Liver (tissue), 9 donors: ENCODE results near the gene CNKSR3. TPM values are rescaled to one million over a fixed set of nuclear protein-coding genes. Genes with fewer than 3 reads are reported as not detected.
A peak's percentile ranks its signal among the peaks of the same experiment; 100 is the strongest.

ENCODE experiments used
- DNase-seq: peaks from one replicate; pipeline ENCODE4 v3.0.0-alpha.2; 2017; ENCODE audit warnings: low spot score
- H3K27ac ChIP-seq, 2 donors: one replicate each; pipeline ENCODE4 v1.7.0; 2013; ENCODE audit warnings: inconsistent platforms in 2 of 2, low read length in 2 of 2, control low read depth in 1 of 2, low read depth in 1 of 2, mild to moderate bottlenecking in 1 of 2
- H3K27me3 ChIP-seq, 4 donors: one replicate each; pipeline versions ENCODE4 v1.6.1 to v1.7.0; 2013; ENCODE audit warnings: low read length in 3 of 4, inconsistent platforms in 1 of 4, mild to moderate bottlenecking in 1 of 4, moderate library complexity in 1 of 4; ENCODE audit not compliant: control insufficient read depth in 4 of 4, insufficient read depth in 4 of 4
- H3K36me3 ChIP-seq, 4 donors: one replicate each; pipeline versions ENCODE4 v1.6.1 to v1.7.0; 2013; ENCODE audit warnings: low read length in 3 of 4, mild to moderate bottlenecking in 3 of 4, low read depth in 1 of 4, moderate library complexity in 1 of 4; ENCODE audit not compliant: control insufficient read depth in 4 of 4, insufficient read depth in 3 of 4
- H3K4me1 ChIP-seq, 4 donors: one replicate each; pipeline versions ENCODE4 v1.6.1 to v1.7.0; 2013; ENCODE audit warnings: low read length in 3 of 4, mild to moderate bottlenecking in 3 of 4, moderate library complexity in 1 of 4; ENCODE audit not compliant: control insufficient read depth in 4 of 4, insufficient read depth in 4 of 4
- H3K4me3 ChIP-seq, 3 donors: one replicate each; pipeline versions ENCODE4 v1.6.1 to v1.7.0; 2013; ENCODE audit warnings: low read length in 3 of 3, control low read depth in 1 of 3, low read depth in 1 of 3, mild to moderate bottlenecking in 1 of 3
- H3K9ac ChIP-seq, 2 donors: one replicate each; pipeline ENCODE4 v1.7.0; 2013; ENCODE audit warnings: low read length in 2 of 2, mild to moderate bottlenecking in 2 of 2, moderate library complexity in 2 of 2, control low read depth in 1 of 2, low read depth in 1 of 2
- H3K9me3 ChIP-seq, 4 donors: one replicate each; pipeline versions ENCODE4 v1.6.1 to v1.7.0; 2013; ENCODE audit warnings: low read length in 3 of 4; ENCODE audit not compliant: control insufficient read depth in 4 of 4
- ATF3 ChIP-seq: IDR thresholded peaks from 2 replicates; pipeline ENCODE4 v1.6.1; 2016; ENCODE audit warnings: antibody characterized with exemption
- CTCF ChIP-seq: fragments of 150-350 bp; IDR thresholded peaks from 2 replicates; pipeline ENCODE4 v1.5.1; 2017; ENCODE audit warnings: improper control_type of control experiment, low read depth, low read length; ENCODE audit not compliant: missing input control
- EGR1 ChIP-seq, 2 donors: IDR thresholded peaks; 2 replicates each; pipeline ENCODE4 v1.6.1; 2016 to 2018; ENCODE audit warnings: antibody characterized with exemption in 2 of 2, low read depth in 2 of 2
- FOXA1 ChIP-seq: IDR thresholded peaks from 2 replicates; pipeline ENCODE4 v1.6.1; 2016; ENCODE audit warnings: antibody characterized with exemption
- FOXA2 ChIP-seq: IDR thresholded peaks from 2 replicates; pipeline ENCODE4 v1.6.1; 2016; ENCODE audit warnings: antibody characterized with exemption
- HNF4A ChIP-seq, 2 donors: conservative IDR thresholded peaks; 2 replicates each; pipeline ENCODE4 v1.6.1; 2016; ENCODE audit warnings: antibody characterized with exemption in 2 of 2, mild to moderate bottlenecking in 2 of 2
- HNF4G ChIP-seq: IDR thresholded peaks from 2 replicates; pipeline ENCODE4 v1.6.1; 2016; ENCODE audit warnings: antibody characterized with exemption
- REST ChIP-seq: IDR thresholded peaks from 2 replicates; pipeline ENCODE4 v1.6.1; 2016; ENCODE audit warnings: antibody characterized with exemption, mild to moderate bottlenecking
- RXRA ChIP-seq, 2 donors: IDR thresholded peaks; 2 replicates each; pipeline ENCODE4 v1.6.1; 2017 to 2018; ENCODE audit warnings: antibody characterized with exemption in 2 of 2, mild to moderate bottlenecking in 1 of 2
- SP1 ChIP-seq: IDR thresholded peaks from 2 replicates; pipeline ENCODE4 v1.6.1; 2018; ENCODE audit warnings: antibody characterized with exemption, mild to moderate bottlenecking
- YY1 ChIP-seq: IDR thresholded peaks from 2 replicates; pipeline ENCODE4 v1.6.1; 2016; ENCODE audit warnings: antibody characterized with exemption, mild to moderate bottlenecking
- WGBS: extraction: QIAGEN DNeasy Blood & Tissue Kit; methylation state at CpG from one replicate; pipeline ENCODE4 v1.1.7; 2013; 5-methylcytosine and 5-hydroxymethylcytosine counted together
- polyA plus RNA-seq, 2 donors: library from polyadenylated mRNA; stranded (reverse) in 1 of 2; unstranded in 1 of 2; fragments of 200-250 nt in 1 of 2; fragments of >200 nt in 1 of 2; fragmentation: Nextera tagmentation in 1 of 2; extraction: Ambion mirVana in 1 of 2; gene quantifications; one replicate each; pipeline versions ENCODE4 v1.2.1 to v1.2.3, GENCODE V29; 2013 to 2015
- total RNA-seq, 2 donors: library from RNA; depleted of rRNA; stranded (reverse); fragments of >200 nt; gene quantifications; one replicate each; pipeline ENCODE4 v1.2.3, GENCODE V29; 2014
- donor health status: healthy.
- donor health status: healthy.
- donor health status: healthy.
- donor health status: healthy.
- donor health status: healthy.

Gene CNKSR3
- total and polyA plus RNA-seq, 4 donors = 6.4 to 22.7 (median 15.0) TPM

- Histone ChIP-seq H3K36me3 (peaks cover 0 to 9% (median 3%) of the 10 kb centered on the region in 4 donors), H3K27ac (no peak overlapping the region), H3K4me3 (no peak overlapping the region), H3K4me1 (peaks cover 0 to 24% (median 23%) of the 10 kb centered on the region in 4 donors), H3K27me3 (no peaks in the 10 kb centered on the region), H3K9ac (no peak overlapping the region), H3K9me3 (no peaks in the 10 kb centered on the region)
- TF ChIP-seq RXRA (IDR thresholded peaks at IDR 0.05) (no peak), EGR1 (IDR thresholded peaks at IDR 0.05; ENCODE audit: low read depth in 2 of 2) (no peak), FOXA1 (no peak), HNF4G (no peak), SP1 (no peak), ATF3 (no peak), YY1 (no peak), HNF4A (conservative IDR thresholded peaks at IDR 0.05) (no peak), REST (no peak)
- no peak for DNase-seq
- WGBS = 90% methylated on average over 3 of the region's 3 CpGs
Measured at GRCh38 chr6:154434662-154435061, 75.8 kb downstream of the CNKSR3 start.

GRCh38 chr6:154433477-154434241 lies 76.8 kb downstream of the CNKSR3 start:
- Histone ChIP-seq H3K4me1 (peaks cover 0 to 27% (median 24%) of the 10 kb centered on the region in 4 donors), H3K36me3 (peaks cover 0 to 13% (median 3%) of the 10 kb centered on the region in 4 donors), H3K4me3 (no peak overlapping the region), H3K27ac (peak overlapping the region in 1 of 2 donors; percentile 24), H3K9me3 (no peaks in the 10 kb centered on the region), H3K27me3 (no peaks in the 10 kb centered on the region), H3K9ac (no peak overlapping the region)
- no peak for DNase-seq
- no peak for TF ChIP-seq HNF4A (conservative IDR thresholded peaks at IDR 0.05)
- TF ChIP-seq FOXA2 = no peak
- TF ChIP-seq CTCF = no peak
- TF ChIP-seq ATF3 = no peak
- no peak for TF ChIP-seq REST
- no peak for TF ChIP-seq FOXA1
- 88% methylated on average over 8 of the region's 8 CpGs for WGBS
